ENCODE measurements around the gene LRP1B.

LRP1B gene

DNA sequence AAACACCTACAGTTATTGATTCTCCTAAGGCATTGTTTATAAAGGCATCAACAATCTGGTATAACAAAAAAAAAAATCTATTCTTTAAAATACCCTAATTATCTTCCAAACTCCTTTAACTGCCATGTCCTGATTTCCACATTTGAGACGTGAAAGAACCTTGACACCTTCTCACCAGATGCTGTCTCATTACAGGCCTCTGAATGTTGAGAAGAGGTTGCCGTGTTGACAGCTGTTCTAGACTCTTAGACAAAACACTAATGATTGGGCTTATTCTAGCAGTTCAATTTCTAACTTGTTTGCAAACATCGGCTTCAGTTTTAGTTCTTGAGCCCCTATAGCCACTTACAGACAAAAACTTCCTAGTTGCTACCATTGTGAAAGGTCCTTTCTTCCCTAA is 988.8 kb downstream of the LRP1B start:
- H3K9ac ChIP-seq (ENCODE audit: low read depth, low read length) = no peak overlapping the region
- H3K4me1 ChIP-seq (ENCODE audit: insufficient read depth, low read length) = no peaks in the 10 kb centered on the region
- 95% methylated on average over 3 of the region's 3 CpGs for WGBS
- H3K36me3 ChIP-seq (ENCODE audit: insufficient read depth, low read length) = no peaks in the 10 kb centered on the region
- no peak overlapping the region for H3K4me3 ChIP-seq (ENCODE audit: low read length)
- no peaks in the 10 kb centered on the region for H3K27me3 ChIP-seq (ENCODE audit: insufficient read depth, low read length)
- H3K27ac ChIP-seq (ENCODE audit: low read depth, low read length) = no peak overlapping the region
- no peaks in the 10 kb centered on the region for H3K9me3 ChIP-seq (ENCODE audit: insufficient read depth, low read depth, low read length)

DNA sequence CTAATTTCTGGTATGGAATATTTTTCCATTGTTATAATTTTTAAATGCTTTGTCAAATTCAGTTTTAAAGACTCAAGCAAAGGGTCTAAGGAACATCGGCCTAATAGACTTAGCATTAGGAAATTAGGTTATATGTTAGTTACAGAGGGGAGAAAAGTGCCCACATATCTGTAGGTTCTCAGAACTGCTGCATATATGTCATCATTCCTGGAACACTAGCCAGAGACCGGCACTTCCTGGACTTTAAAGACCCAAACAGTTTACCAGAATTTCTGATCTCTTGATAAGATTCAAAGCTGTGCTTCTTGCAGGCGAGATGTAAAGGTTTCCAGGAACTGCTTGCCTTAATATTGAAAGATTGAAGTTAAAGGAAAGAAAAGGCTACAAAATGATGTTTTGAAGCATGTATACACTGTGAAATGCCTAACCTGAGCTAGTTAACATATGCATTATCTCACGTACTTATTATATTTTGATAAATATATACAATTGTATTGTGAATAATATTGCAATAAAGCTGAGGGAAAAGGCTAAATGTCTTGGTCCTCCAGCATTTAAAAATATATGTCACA is 993.6 kb downstream of the LRP1B start:
- Histone ChIP-seq H3K9ac (ENCODE audit: low read depth, low read length) (no peak overlapping the region), H3K9me3 (ENCODE audit: insufficient read depth, low read depth, low read length) (no peaks in the 10 kb centered on the region), H3K27me3 (ENCODE audit: insufficient read depth, low read length) (no peaks in the 10 kb centered on the region), H3K27ac (ENCODE audit: low read depth, low read length) (no peak overlapping the region), H3K4me3 (ENCODE audit: low read length) (no peak overlapping the region), H3K4me1 (ENCODE audit: insufficient read depth, low read length) (no peaks in the 10 kb centered on the region), H3K36me3 (ENCODE audit: insufficient read depth, low read length) (no peaks in the 10 kb centered on the region)
- WGBS = 97% methylated on average over 3 of the region's 4 CpGs

DNA sequence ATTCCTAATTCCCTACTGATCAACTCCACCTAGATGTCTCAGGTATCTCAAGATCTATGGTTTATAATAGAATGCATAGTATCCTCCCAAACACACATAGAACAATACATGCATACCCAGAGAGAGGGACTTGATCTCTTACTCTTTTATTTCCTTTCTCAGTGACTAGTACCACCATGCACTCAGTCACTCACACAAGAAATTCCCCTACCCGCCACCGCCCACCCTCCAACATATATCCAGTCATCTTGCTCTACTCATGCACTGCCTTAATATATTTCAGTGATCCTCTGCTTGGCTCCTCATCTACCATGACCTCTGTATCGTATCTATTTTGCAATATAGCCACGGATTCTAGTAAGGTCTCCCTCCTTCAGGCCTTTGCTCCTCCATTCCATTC is 996.9 kb downstream of the LRP1B start:
- Histone ChIP-seq H3K27ac (ENCODE audit: low read depth, low read length) (no peak overlapping the region), H3K9ac (ENCODE audit: low read depth, low read length) (no peak overlapping the region), H3K9me3 (ENCODE audit: insufficient read depth, low read depth, low read length) (no peaks in the 10 kb centered on the region), H3K4me3 (ENCODE audit: low read length) (no peak overlapping the region), H3K4me1 (ENCODE audit: insufficient read depth, low read length) (no peaks in the 10 kb centered on the region), H3K36me3 (ENCODE audit: insufficient read depth, low read length) (no peaks in the 10 kb centered on the region), H3K27me3 (ENCODE audit: insufficient read depth, low read length) (no peaks in the 10 kb centered on the region)
- 84% methylated on average over 4 of the region's 4 CpGs for WGBS

GRCh38 chr2:141125432-141125831 is 1005.4 kb downstream of the LRP1B start:
- Histone ChIP-seq H3K4me3 (ENCODE audit: low read length) (no peak overlapping the region), H3K4me1 (ENCODE audit: insufficient read depth, low read length) (no peaks in the 10 kb centered on the region), H3K9me3 (ENCODE audit: insufficient read depth, low read depth, low read length) (no peaks in the 10 kb centered on the region), H3K27me3 (ENCODE audit: insufficient read depth, low read length) (no peaks in the 10 kb centered on the region), H3K36me3 (ENCODE audit: insufficient read depth, low read length) (no peaks in the 10 kb centered on the region), H3K27ac (ENCODE audit: low read depth, low read length) (no peak overlapping the region), H3K9ac (ENCODE audit: low read depth, low read length) (no peak overlapping the region)
- 89% methylated on average over 2 of the region's 2 CpGs for WGBS

DNA sequence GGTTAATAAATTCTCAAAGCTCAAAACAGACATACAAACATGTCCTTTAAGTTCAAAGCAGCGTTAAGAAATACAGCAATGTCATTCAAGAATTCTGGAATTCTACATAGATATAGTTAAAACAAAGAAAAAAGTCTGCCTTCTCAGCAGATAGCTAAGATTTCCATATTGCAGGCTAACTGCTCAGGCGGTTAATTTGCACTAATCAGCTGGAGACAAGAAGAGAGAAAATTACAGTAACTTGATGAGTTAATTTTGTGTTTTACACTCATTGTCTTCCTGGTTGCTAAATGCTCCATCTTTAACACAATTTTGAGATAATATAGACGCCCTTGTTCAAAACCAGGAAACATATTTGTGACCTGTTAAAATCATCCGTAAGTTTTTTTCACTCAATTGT is 1012.0 kb downstream of the LRP1B start:
- H3K27me3 ChIP-seq (ENCODE audit: insufficient read depth, low read length) = no peaks in the 10 kb centered on the region
- no peak overlapping the region for H3K4me3 ChIP-seq (ENCODE audit: low read length)
- no peaks in the 10 kb centered on the region for H3K9me3 ChIP-seq (ENCODE audit: insufficient read depth, low read depth, low read length)
- no peak overlapping the region for H3K27ac ChIP-seq (ENCODE audit: low read depth, low read length)
- H3K4me1 ChIP-seq (ENCODE audit: insufficient read depth, low read length) = no peaks in the 10 kb centered on the region
- no peak overlapping the region for H3K9ac ChIP-seq (ENCODE audit: low read depth, low read length)
- WGBS = 88% methylated on average over 3 of the region's 4 CpGs
- no peaks in the 10 kb centered on the region for H3K36me3 ChIP-seq (ENCODE audit: insufficient read depth, low read length)

DNA sequence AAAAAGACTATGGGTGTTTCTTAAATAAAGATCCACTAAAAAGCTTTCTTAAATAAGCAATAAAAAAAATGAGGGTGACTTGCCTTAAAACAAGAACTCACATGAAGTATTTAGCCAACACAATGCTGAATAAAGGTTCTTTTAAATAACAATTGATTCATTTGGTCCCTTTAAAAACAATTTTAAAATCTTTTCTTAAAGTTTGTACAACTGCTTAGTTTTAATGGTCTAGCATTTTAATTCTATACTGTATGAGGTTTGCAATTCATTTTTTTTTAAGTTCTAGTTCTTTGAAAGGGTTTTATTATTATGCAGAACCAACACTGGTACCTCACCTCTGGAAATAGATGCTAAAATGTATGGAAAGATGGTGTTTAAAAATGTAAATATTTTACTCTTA is 1017.5 kb downstream of the LRP1B start:
- Histone ChIP-seq H3K9me3 (ENCODE audit: insufficient read depth, low read depth, low read length) (peaks cover 8% of the 10 kb centered on the region), H3K27ac (ENCODE audit: low read depth, low read length) (0 out of 2 replicates have a peak overlapping the region, but pooled peaks have one; percentile 16), H3K36me3 (ENCODE audit: insufficient read depth, low read length) (no peaks in the 10 kb centered on the region), H3K4me1 (ENCODE audit: insufficient read depth, low read length) (peaks cover 28% of the 10 kb centered on the region), H3K27me3 (ENCODE audit: insufficient read depth, low read length) (no peaks in the 10 kb centered on the region), H3K9ac (ENCODE audit: low read depth, low read length) (no peak overlapping the region), H3K4me3 (ENCODE audit: low read length) (no peak overlapping the region)

- no peak overlapping the region for H3K4me3 ChIP-seq (ENCODE audit: low read length)
- H3K36me3 ChIP-seq (ENCODE audit: insufficient read depth, low read length) = no peaks in the 10 kb centered on the region
- peaks cover 8% of the 10 kb centered on the region for H3K9me3 ChIP-seq (ENCODE audit: insufficient read depth, low read depth, low read length)
- peaks cover 43% of the 10 kb centered on the region for H3K4me1 ChIP-seq (ENCODE audit: insufficient read depth, low read length)
- H3K27me3 ChIP-seq (ENCODE audit: insufficient read depth, low read length) = no peaks in the 10 kb centered on the region
- H3K27ac ChIP-seq (ENCODE audit: low read depth, low read length) = no peak overlapping the region
- no peak overlapping the region for H3K9ac ChIP-seq (ENCODE audit: low read depth, low read length)
Measured at GRCh38 chr2:141109633-141110032, 1021.2 kb downstream of the LRP1B start.

- Histone ChIP-seq H3K9me3 (ENCODE audit: insufficient read depth, low read depth, low read length) (no peaks in the 10 kb centered on the region), H3K27me3 (ENCODE audit: insufficient read depth, low read length) (no peaks in the 10 kb centered on the region), H3K36me3 (ENCODE audit: insufficient read depth, low read length) (no peaks in the 10 kb centered on the region), H3K9ac (ENCODE audit: low read depth, low read length) (no peak overlapping the region), H3K27ac (ENCODE audit: low read depth, low read length) (no peak overlapping the region), H3K4me1 (ENCODE audit: insufficient read depth, low read length) (peaks cover 25% of the 10 kb centered on the region), H3K4me3 (ENCODE audit: low read length) (no peak overlapping the region)
Measured at GRCh38 chr2:141105763-141106162, 1025.1 kb downstream of the LRP1B start.

GRCh38 chr2:141103216-141103615 is 1027.6 kb downstream of the LRP1B start:
- Histone ChIP-seq H3K4me1 (ENCODE audit: insufficient read depth, low read length) (peaks cover 15% of the 10 kb centered on the region), H3K9me3 (ENCODE audit: insufficient read depth, low read depth, low read length) (no peaks in the 10 kb centered on the region), H3K27ac (ENCODE audit: low read depth, low read length) (no peak overlapping the region), H3K4me3 (ENCODE audit: low read length) (no peak overlapping the region), H3K9ac (ENCODE audit: low read depth, low read length) (no peak overlapping the region), H3K27me3 (ENCODE audit: insufficient read depth, low read length) (no peaks in the 10 kb centered on the region), H3K36me3 (ENCODE audit: insufficient read depth, low read length) (no peaks in the 10 kb centered on the region)
- WGBS = 94% methylated on average over 1 of the region's 1 CpG

- Histone ChIP-seq H3K27me3 (ENCODE audit: insufficient read depth, low read length) (no peaks in the 10 kb centered on the region), H3K27ac (ENCODE audit: low read depth, low read length) (no peak overlapping the region), H3K9ac (ENCODE audit: low read depth, low read length) (no peak overlapping the region), H3K36me3 (ENCODE audit: insufficient read depth, low read length) (no peaks in the 10 kb centered on the region), H3K9me3 (ENCODE audit: insufficient read depth, low read depth, low read length) (no peaks in the 10 kb centered on the region), H3K4me1 (ENCODE audit: insufficient read depth, low read length) (peaks cover 10% of the 10 kb centered on the region), H3K4me3 (ENCODE audit: low read length) (no peak overlapping the region)
- 74% methylated on average over 1 of the region's 1 CpG for WGBS
Measured at GRCh38 chr2:141079231-141079630, 1051.6 kb downstream of the LRP1B start.

- Histone ChIP-seq H3K4me1 (ENCODE audit: insufficient read depth, low read length) (peaks cover 10% of the 10 kb centered on the region), H3K36me3 (ENCODE audit: insufficient read depth, low read length) (no peaks in the 10 kb centered on the region), H3K4me3 (ENCODE audit: low read length) (no peak overlapping the region), H3K27me3 (ENCODE audit: insufficient read depth, low read length) (no peaks in the 10 kb centered on the region), H3K9ac (ENCODE audit: low read depth, low read length) (no peak overlapping the region), H3K9me3 (ENCODE audit: insufficient read depth, low read depth, low read length) (no peaks in the 10 kb centered on the region), H3K27ac (ENCODE audit: low read depth, low read length) (no peak overlapping the region)
Measured at GRCh38 chr2:141075753-141076152, 1055.1 kb downstream of the LRP1B start.

DNA sequence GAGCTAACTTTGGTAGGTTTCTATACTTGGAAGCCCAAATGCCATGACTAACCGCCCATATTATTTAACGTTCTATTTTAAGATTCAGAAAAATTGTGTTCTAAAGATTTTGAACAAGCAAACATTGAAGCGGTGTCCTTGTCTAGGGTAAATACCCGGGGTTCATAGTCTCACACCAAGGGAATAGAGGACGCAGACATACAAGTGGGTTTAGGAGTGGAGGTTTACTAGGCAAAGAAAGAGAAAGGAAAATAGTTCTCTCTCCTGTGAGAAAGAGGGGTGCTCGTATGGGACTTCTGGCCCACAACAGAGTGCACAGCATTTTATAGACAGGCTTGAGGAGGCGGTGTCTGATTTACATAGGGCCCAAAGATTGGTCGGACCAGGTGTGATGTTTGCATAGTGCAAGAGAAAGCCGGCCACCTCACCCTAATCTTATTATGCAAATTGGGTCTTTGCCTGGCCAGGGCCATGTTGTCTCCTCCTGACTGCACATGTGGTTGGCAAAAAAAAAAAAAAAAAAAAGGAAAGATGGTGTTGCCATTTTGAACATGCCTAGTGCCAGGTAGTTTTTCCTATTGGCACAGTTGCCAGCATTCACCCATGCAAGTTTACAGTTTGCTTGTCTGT is 1062.6 kb downstream of the LRP1B start:
- H3K9me3 ChIP-seq (ENCODE audit: insufficient read depth, low read depth, low read length) = no peaks in the 10 kb centered on the region
- 94% methylated on average over 9 of the region's 9 CpGs for WGBS

More for the DNA sequence above, 1062.6 kb downstream of the LRP1B start:
- H3K27ac ChIP-seq (ENCODE audit: low read depth, low read length) = no peak overlapping the region
- no peaks in the 10 kb centered on the region for H3K36me3 ChIP-seq (ENCODE audit: insufficient read depth, low read length)
- H3K27me3 ChIP-seq (ENCODE audit: insufficient read depth, low read length) = no peaks in the 10 kb centered on the region
- peaks cover 8% of the 10 kb centered on the region for H3K4me1 ChIP-seq (ENCODE audit: insufficient read depth, low read length)
- no peak overlapping the region for H3K4me3 ChIP-seq (ENCODE audit: low read length)
- H3K9ac ChIP-seq (ENCODE audit: low read depth, low read length) = no peak overlapping the region

Data from HUES64 (cell line).